Measurements from ENCODE around the gene MECR. TPM values are rescaled to one million over a fixed set of nuclear protein-coding genes. Genes with fewer than 3 reads are reported as not detected.

MECR gene
- total RNA-seq, 3 donors from 2014 or later (not counting 1 experiment from before 2014, with no cell fraction given), result 8.0 to 11.2 (median 8.8) TPM

DNA sequence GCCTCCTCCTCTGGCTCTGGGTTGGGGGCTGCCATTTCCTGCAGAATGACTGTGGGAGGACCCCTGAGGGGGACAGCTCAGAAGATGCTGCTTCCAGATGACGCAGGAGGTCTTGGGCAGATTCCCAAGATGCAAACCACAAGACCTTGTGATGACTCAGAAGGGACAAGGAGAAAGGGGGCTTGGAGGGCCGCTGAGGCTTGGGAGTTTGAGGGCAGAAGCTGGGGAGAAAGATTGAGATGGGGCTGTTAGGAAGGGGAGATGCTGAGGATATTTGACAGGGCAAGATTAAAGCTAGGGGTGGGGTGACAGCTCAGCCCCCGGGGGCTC is 13.1 kb upstream of the MECR start:
- intact Hi-C loops (cut with micrococcal nuclease), result no loop called here
- Mint-ChIP-seq H3K27ac (no peak overlapping the region), H3K9me3 (no peaks in the 10 kb centered on the region), H3K36me3 (no peaks in the 10 kb centered on the region), H3K4me3 (no peak overlapping the region), H3K27me3 (ENCODE audit: low read depth in 2 of 2) (peaks cover 25 to 32% of the 10 kb centered on the region in 2 donors), H3K4me1 (peaks cover under 1% of the 10 kb centered on the region in 2 donors)
- Histone ChIP-seq H3K9me3 (ENCODE audit: control insufficient read depth, insufficient read depth, low read length) (no peaks in the 10 kb centered on the region), H3K27me3 (ENCODE audit: control insufficient read depth, insufficient read depth, low read length) (peaks cover 11% of the 10 kb centered on the region), H3K27ac (ENCODE audit: low read length) (no peak overlapping the region), H3K36me3 (ENCODE audit: control insufficient read depth, insufficient read depth, low read length) (no peaks in the 10 kb centered on the region), H3K4me3 (ENCODE audit: low read length) (no peak overlapping the region), H3K4me1 (ENCODE audit: control insufficient read depth, insufficient read depth, low read length) (no peaks in the 10 kb centered on the region)
- 71% methylated on average over 3 of the region's 3 CpGs for WGBS (ENCODE audit: insufficient coverage)
- ATAC-seq (no peak), DNase-seq (no peak)
- TF ChIP-seq, protein P1, sequence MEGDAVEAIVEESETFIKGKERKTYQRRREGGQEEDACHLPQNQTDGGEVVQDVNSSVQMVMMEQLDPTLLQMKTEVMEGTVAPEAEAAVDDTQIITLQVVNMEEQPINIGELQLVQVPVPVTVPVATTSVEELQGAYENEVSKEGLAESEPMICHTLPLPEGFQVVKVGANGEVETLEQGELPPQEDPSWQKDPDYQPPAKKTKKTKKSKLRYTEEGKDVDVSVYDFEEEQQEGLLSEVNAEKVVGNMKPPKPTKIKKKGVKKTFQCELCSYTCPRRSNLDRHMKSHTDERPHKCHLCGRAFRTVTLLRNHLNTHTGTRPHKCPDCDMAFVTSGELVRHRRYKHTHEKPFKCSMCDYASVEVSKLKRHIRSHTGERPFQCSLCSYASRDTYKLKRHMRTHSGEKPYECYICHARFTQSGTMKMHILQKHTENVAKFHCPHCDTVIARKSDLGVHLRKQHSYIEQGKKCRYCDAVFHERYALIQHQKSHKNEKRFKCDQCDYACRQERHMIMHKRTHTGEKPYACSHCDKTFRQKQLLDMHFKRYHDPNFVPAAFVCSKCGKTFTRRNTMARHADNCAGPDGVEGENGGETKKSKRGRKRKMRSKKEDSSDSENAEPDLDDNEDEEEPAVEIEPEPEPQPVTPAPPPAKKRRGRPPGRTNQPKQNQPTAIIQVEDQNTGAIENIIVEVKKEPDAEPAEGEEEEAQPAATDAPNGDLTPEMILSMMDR (IDR thresholded peaks at IDR 0.05), result no peak

DNA sequence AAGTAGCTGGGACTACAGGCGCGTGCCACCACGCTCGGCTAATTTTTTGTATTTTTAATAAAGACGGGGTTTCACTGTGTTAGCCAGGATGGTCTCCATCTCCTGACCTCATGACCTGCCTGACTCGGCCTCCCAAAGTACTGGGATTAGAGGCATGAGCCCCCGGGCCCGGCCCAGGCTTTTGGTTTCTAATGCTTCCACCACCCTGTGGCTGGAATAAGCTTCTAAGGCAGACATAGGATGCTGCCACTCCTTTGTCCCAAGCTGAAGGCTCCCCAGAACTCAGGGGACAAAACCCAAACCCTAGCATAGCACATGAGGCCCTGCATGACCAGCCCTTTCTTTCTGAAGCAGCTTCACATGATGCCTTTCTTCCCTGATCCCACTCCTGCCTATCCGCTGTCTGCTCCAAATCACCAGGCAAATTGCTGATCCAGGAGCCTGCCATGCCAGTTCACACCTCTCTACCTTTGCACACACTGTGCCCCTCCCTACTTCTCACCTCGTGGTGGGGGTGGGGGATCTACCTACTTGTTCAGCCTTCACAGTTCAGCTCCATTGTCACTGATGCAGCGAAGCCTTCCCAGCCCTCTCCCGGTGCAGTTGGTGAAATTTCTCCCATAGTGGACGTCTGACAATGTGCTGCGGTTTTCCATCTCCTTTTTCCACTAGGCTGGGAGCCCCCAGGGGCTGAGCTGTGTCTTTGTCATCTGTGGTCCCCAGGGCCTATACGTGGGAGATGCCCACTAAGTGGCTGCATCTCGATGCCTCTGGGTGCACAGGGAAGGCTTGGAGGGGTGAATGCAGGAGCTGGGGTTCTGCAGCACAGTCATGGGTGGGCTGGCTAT is 12.5 kb upstream of the MECR start:
- Histone ChIP-seq H3K4me3 (ENCODE audit: low read length) (no peak overlapping the region), H3K27ac (ENCODE audit: low read length) (no peak overlapping the region), H3K36me3 (ENCODE audit: control insufficient read depth, insufficient read depth, low read length) (no peaks in the 10 kb centered on the region), H3K4me1 (ENCODE audit: control insufficient read depth, insufficient read depth, low read length) (no peaks in the 10 kb centered on the region), H3K9me3 (ENCODE audit: control insufficient read depth, insufficient read depth, low read length) (no peaks in the 10 kb centered on the region), H3K27me3 (ENCODE audit: control insufficient read depth, insufficient read depth, low read length) (peaks cover 17% of the 10 kb centered on the region)
- TF ChIP-seq, protein P1 (IDR thresholded peaks at IDR 0.05), result no peak
- H3K4me3 Mint-ChIP-seq, result no peak overlapping the region
- DNase-seq, result no peak
- WGBS (ENCODE audit: insufficient coverage), result 78% methylated on average over 16 of the region's 16 CpGs
- H3K36me3 Mint-ChIP-seq, result no peaks in the 10 kb centered on the region
- intact Hi-C loops (cut with micrococcal nuclease), result no loop called here
- peaks cover 31 to 37% of the 10 kb centered on the region in 2 donors for H3K27me3 Mint-ChIP-seq (ENCODE audit: low read depth in 2 of 2)
- ATAC-seq, result no peak
- H3K9me3 Mint-ChIP-seq, result no peaks in the 10 kb centered on the region
- H3K27ac Mint-ChIP-seq, result no peak overlapping the region
- H3K4me1 Mint-ChIP-seq, result peaks cover 5% of the 10 kb centered on the region in 2 donors

DNA sequence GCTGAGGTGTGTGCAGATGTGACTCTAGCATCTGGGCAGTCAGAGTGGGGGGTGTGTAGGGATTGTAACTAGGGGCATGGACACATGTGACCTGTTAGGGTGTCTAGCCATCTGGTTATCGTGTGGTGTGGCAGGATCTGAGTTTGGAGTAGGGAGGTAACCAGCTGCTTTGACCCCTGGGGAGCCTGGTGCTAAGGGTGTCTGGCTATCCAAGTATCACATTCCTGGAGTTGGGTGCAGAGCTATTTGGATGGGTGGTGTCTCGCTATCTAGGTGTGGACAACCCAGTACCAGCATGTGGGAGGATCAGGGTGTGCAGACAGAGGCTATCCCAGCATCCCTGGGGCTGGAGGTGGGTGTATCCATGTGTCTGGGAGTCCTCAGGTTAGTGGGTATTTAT is 10.3 kb upstream of the MECR start:
- Histone ChIP-seq H3K27ac (ENCODE audit: low read length) (no peak overlapping the region), H3K36me3 (ENCODE audit: control insufficient read depth, insufficient read depth, low read length) (no peaks in the 10 kb centered on the region), H3K27me3 (ENCODE audit: control insufficient read depth, insufficient read depth, low read length) (peaks cover 28% of the 10 kb centered on the region), H3K9me3 (ENCODE audit: control insufficient read depth, insufficient read depth, low read length) (no peaks in the 10 kb centered on the region), H3K4me1 (ENCODE audit: control insufficient read depth, insufficient read depth, low read length) (peaks cover 15% of the 10 kb centered on the region), H3K4me3 (ENCODE audit: low read length) (no peak overlapping the region)
- Mint-ChIP-seq H3K4me1 (peaks cover 15 to 20% of the 10 kb centered on the region in 2 donors), H3K9me3 (no peaks in the 10 kb centered on the region), H3K36me3 (no peaks in the 10 kb centered on the region), H3K27ac (no peak overlapping the region), H3K27me3 (ENCODE audit: low read depth in 2 of 2) (peaks cover 43 to 44% of the 10 kb centered on the region in 2 donors), H3K4me3 (no peak overlapping the region)
- no peak for ATAC-seq
- 60% methylated on average over 2 of the region's 2 CpGs for WGBS (ENCODE audit: insufficient coverage)
- DNase-seq, result no peak
- intact Hi-C loops (cut with micrococcal nuclease), result no loop called here
- TF ChIP-seq, protein P1 (IDR thresholded peaks at IDR 0.05), result no peak

Measured in natural killer cell (primary cell).